Activated naive CD4-positive, alpha-beta T cell treated with anti-CD3 and anti-CD28 coated beads, Interleukin-2, amount 10 ng/mL, durations not matched to agents 7 days and 5 days (primary cell): Measurements from ENCODE around the gene C6orf89.
A peak's percentile ranks its signal among the peaks of the same experiment; 100 is the strongest.

Source experiments
- CTCF ChIA-PET: fragments of 350-600 bp; sonication (Branson Sonifier 250); formaldehyde crosslinking; loops from one replicate; lab custom pipeline; 2021; ENCODE audit warnings: antibody characterized with exemption; lab: Charles Lee
- DNase-seq: peaks from one replicate; pipeline ENCODE4 v3.0.0-alpha.2; 2020
- H3K27ac Mint-ChIP-seq: one replicate; pipeline ENCODE4 v1.8.0; 2021; ENCODE audit warnings: mild to moderate bottlenecking, moderate library complexity, mixed read lengths
- H3K27me3 Mint-ChIP-seq: one replicate; pipeline ENCODE4 v1.8.0; 2021; ENCODE audit warnings: mild to moderate bottlenecking, mixed read lengths
- H3K36me3 Mint-ChIP-seq: one replicate; pipeline ENCODE4 v1.8.0; 2021; ENCODE audit warnings: mixed read lengths
- H3K4me1 Mint-ChIP-seq: one replicate; pipeline ENCODE4 v1.8.0; 2021; ENCODE audit warnings: mixed read lengths
- H3K4me3 Mint-ChIP-seq: one replicate; pipeline ENCODE4 v1.8.0; 2021; ENCODE audit warnings: mild to moderate bottlenecking, moderate library complexity, mixed read lengths
- H3K9me3 Mint-ChIP-seq: one replicate; pipeline ENCODE4 v1.8.0; 2021; ENCODE audit warnings: mixed read lengths

Gene C6orf89

DNA sequence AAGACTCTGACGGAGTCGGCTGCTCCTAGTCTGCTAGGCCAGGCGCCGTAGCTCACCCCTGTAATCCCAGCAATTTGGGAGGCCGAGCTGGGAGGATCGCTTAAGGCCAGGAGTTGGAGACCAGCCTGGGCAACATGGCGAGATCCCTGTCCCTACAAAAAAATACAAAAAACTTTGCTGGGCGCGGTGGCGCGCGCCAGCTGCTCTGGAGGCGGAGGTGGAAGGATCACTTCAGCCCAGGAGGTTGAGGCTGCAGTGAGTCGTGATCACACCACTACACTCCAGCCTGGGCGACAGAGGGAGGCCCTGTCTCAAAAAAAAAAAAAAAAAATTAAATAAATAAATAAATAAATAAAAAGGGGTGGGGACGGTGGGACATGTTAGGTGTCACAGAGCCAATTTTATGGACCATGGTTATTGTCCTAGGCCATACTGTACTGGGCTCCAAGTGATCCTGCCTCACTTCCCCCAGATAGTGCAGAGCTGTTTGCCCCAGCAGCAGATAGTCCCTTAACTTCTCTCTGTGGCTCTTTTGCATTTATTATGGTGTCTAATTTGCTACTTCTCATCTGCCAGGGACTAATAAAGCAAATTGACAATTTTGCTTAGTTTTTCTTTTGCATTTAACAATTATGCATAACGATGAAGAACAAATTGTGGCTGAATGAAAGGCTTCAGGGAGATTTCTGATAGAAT, 74.0 kb downstream of the C6orf89 start:
- Mint-ChIP-seq H3K27me3 (peaks cover 35% of the 10 kb centered on the region), H3K4me3 (no peak overlapping the region), H3K9me3 (no peaks in the 10 kb centered on the region), H3K4me1 (peaks cover 67% of the 10 kb centered on the region), H3K27ac (no peak overlapping the region), H3K36me3 (no peaks in the 10 kb centered on the region)
- CTCF ChIA-PET, result interaction anchor here (1.3 kb wide), 1 partner anchor 46 kb away, joined by 3 read pairs; no protein-coding TSS in a partner anchor
- DNase-seq, result peak; percentile 10

DNA sequence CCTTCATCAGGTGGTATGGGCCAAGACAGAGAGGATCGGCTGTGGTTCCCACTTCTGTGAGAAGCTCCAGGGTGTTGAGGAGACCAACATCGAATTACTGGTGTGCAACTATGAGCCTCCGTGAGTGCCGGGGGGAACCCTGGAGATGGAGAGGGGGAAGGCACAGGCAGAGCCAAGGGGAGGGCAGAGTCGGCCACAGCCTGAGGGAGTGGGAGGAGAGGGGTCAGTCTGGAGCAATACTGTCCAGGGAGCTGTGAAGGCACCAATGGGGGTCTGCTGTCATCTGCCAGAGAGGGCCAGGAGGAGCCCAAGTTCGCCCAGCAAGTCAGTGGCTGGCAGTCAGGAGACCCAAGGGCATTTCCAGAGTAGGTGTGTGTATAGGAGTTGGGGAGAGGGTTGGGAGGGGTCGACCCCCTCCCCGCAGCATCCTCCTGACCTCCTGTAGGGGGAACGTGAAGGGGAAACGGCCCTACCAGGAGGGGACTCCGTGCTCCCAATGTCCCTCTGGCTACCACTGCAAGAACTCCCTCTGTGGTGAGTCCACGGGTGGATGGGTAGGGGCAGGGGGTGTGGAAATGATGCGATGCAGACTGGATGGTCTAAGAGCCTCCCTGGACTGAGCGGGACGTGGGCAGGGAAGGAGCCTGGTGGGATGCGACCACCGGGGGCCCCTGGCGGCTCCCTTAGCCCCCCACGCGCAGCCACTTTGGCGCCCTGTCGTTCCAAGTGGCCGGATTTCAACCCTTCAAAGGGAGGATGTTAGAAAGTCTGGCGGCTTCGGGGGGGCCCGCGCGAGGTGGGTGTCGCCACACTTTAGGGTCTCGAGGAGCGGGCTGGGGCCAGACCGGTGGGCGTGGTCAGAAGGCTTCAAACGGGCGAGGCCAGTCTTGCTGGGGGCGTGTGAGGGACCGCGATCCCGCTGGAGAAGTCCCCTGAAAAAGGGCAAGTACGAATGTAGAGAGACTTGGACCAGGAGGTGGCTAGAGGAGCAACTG, 76.0 kb downstream of the C6orf89 start:
- Mint-ChIP-seq H3K4me1 (peaks cover 58% of the 10 kb centered on the region), H3K27me3 (peaks cover 26% of the 10 kb centered on the region), H3K36me3 (peaks cover 8% of the 10 kb centered on the region), H3K4me3 (no peak overlapping the region), H3K27ac (no peak overlapping the region), H3K9me3 (no peaks in the 10 kb centered on the region)
- DNase-seq, result no peak
- CTCF ChIA-PET, result no interaction called here

DNA sequence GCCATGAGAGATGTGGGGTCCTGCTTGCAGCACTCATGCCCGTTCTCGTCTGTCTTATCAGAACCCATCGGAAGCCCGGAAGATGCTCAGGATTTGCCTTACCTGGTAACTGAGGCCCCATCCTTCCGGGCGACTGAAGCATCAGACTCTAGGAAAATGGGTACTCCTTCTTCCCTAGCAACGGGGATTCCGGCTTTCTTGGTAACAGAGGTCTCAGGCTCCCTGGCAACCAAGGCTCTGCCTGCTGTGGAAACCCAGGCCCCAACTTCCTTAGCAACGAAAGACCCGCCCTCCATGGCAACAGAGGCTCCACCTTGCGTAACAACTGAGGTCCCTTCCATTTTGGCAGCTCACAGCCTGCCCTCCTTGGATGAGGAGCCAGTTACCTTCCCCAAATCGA, 77.1 kb downstream of the C6orf89 start:
- CTCF ChIA-PET, result interaction anchor here (0.7 to 1.5 kb wide), 3 partner anchors 15 to 196 kb away, joined by 3 to 5 read pairs (median 4); partner anchors contain the start of gene C6orf89

DNA sequence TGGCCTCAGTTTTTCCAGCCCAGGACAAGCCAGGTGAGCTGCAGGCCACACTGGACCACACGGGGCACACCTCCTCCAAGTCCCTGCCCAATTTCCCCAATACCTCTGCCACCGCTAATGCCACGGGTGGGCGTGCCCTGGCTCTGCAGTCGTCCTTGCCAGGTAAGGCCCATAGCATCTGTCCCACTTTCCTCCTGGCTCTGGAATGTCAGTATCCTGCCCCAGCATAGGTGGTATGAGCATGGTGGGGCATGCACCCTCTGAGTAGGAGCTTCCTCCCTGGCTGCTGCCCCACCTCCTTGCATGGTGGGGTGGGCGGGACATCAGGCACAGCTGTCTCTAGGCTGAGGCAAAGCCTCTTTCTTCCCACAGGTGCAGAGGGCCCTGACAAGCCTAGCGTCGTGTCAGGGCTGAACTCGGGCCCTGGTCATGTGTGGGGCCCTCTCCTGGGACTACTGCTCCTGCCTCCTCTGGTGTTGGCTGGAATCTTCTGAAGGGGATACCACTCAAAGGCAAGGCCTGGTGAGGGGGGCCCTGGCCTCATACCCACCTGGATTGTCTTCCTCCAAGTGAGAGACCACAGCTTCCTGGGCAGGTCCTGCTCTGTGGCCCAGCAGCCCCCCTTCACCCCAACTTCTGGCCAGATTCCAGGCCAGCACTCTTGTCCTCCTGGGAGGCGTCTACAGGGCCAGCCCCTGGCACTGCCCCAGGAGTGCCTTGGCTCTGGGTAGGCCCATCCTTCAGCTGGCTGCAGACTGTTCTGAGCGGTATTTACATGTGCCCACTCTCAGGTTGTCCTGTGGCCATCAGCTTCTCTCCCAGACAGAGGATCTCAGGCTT, 77.9 kb downstream of the C6orf89 start:
- H3K9me3 Mint-ChIP-seq, result no peaks in the 10 kb centered on the region
- CTCF ChIA-PET, result interaction anchor here (0.7 to 1.5 kb wide), 3 partner anchors 16 to 197 kb away, joined by 3 to 5 read pairs (median 4); partner anchors contain the start of gene C6orf89
- H3K4me1 Mint-ChIP-seq, result peaks cover 57% of the 10 kb centered on the region
- H3K27ac Mint-ChIP-seq, result peak overlapping the region; percentile 78
- peak; percentile 65 for DNase-seq
- no peak overlapping the region for H3K4me3 Mint-ChIP-seq
- peaks cover 13% of the 10 kb centered on the region for H3K27me3 Mint-ChIP-seq
- H3K36me3 Mint-ChIP-seq, result peaks cover 23% of the 10 kb centered on the region

More for the DNA sequence above, 77.1 kb downstream of the C6orf89 start:
- Mint-ChIP-seq H3K27me3 (peaks cover 18% of the 10 kb centered on the region), H3K4me1 (peaks cover 57% of the 10 kb centered on the region), H3K27ac (peak overlapping the region; percentile 78), H3K36me3 (peaks cover 15% of the 10 kb centered on the region), H3K9me3 (no peaks in the 10 kb centered on the region), H3K4me3 (no peak overlapping the region)
- DNase-seq, result peak; percentile 89

DNA sequence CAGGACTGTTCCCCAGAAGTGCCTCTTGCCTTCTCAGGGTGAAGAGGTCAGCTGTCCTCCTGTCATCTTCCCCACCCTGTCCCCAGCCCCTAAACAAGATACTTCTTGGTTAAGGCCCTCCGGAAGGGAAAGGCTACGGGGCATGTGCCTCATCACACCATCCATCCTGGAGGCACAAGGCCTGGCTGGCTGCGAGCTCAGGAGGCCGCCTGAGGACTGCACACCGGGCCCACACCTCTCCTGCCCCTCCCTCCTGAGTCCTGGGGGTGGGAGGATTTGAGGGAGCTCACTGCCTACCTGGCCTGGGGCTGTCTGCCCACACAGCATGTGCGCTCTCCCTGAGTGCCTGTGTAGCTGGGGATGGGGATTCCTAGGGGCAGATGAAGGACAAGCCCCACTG, 78.6 kb downstream of the C6orf89 start:
- Mint-ChIP-seq H3K27ac (peak overlapping the region; percentile 9), H3K4me1 (peaks cover 57% of the 10 kb centered on the region), H3K27me3 (peaks cover 13% of the 10 kb centered on the region), H3K4me3 (no peak overlapping the region), H3K9me3 (no peaks in the 10 kb centered on the region), H3K36me3 (peaks cover 27% of the 10 kb centered on the region)
- peak; percentile 18 for DNase-seq
- CTCF ChIA-PET, result interaction anchor here (1.5 kb wide), 1 partner anchor 79 kb away, joined by 5 read pairs; the partner anchor contains the start of gene C6orf89

DNA sequence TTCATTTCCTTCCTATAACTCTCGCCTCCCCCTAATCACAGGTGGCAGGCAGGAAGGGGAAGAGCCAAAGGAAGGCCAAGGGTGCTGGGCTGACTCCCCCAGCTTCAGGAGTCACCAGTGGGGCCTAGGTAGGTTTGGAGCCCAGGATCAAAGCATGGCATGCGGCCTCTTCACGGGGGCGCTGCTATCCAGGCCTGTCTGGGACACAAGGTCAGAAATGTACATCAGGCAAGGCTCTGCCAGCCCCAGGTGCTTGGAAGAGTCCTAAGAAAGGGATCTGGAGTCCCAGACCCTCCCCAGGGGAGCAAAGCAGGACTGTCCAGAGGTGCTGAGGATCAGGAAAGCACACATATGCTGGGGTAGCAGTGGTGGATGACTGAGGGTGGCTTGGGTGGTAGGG, 79.2 kb downstream of the C6orf89 start:
- Mint-ChIP-seq H3K9me3 (no peaks in the 10 kb centered on the region), H3K27me3 (peaks cover 13% of the 10 kb centered on the region), H3K27ac (peak overlapping the region; percentile 9), H3K4me1 (peaks cover 56% of the 10 kb centered on the region), H3K4me3 (no peak overlapping the region), H3K36me3 (peaks cover 30% of the 10 kb centered on the region)
- peak; percentile 18 for DNase-seq
- CTCF ChIA-PET, result no interaction called here

DNA sequence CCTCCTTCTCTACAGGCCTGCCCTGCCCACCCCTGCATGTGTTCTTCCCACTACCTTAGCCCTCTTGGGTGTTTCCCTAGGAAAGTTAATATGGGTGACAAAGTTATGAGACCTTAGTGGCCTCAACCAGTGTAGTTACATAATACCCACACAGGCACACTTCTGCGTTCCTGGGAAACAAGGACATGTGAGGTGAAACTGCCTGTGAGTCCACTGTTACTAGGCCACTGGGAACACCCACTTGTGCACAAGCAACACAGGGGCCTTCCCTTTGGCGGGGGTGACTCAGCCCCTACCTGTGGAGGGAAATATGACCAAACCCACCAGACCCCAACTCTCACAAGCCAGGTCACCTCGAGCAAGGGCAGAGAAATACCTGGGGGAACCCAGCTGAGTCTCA, 81.5 kb downstream of the C6orf89 start:
- no peak for DNase-seq
- no peak overlapping the region for H3K4me3 Mint-ChIP-seq
- H3K9me3 Mint-ChIP-seq, result no peaks in the 10 kb centered on the region
- H3K27ac Mint-ChIP-seq, result no peak overlapping the region
- H3K27me3 Mint-ChIP-seq, result peaks cover 2% of the 10 kb centered on the region
- CTCF ChIA-PET, result interaction anchor here (1.4 kb wide), 1 partner anchor 12 kb away, joined by 3 read pairs; no protein-coding TSS in a partner anchor
- peaks cover 47% of the 10 kb centered on the region for H3K36me3 Mint-ChIP-seq
- peaks cover 35% of the 10 kb centered on the region for H3K4me1 Mint-ChIP-seq

DNA sequence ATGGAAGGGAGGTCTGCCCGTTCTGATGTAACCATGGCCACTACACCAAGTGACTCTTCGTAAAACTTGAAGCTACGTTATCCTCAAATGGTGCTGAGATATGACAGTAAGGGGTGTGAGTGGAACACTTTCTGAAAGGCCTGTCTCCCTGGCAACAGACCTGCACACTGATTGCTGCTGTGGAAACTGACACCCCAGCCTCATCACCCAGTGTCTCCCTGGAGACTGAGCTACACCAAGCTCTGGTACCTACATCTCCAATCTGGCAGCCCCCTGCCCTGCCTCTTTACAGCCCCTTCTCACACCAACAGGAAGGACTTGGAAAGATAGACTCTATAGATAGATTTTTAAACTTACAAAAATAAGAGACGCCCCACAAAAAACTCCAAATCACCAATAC, 82.0 kb downstream of the C6orf89 start:
- H3K36me3 Mint-ChIP-seq, result peaks cover 52% of the 10 kb centered on the region
- no peaks in the 10 kb centered on the region for H3K9me3 Mint-ChIP-seq
- peaks cover 30% of the 10 kb centered on the region for H3K4me1 Mint-ChIP-seq
- CTCF ChIA-PET, result interaction anchor here (1.4 kb wide), 1 partner anchor 11 kb away, joined by 3 read pairs; no protein-coding TSS in a partner anchor
- no peaks in the 10 kb centered on the region for H3K27me3 Mint-ChIP-seq
- H3K27ac Mint-ChIP-seq, result no peak overlapping the region
- DNase-seq, result no peak
- H3K4me3 Mint-ChIP-seq, result no peak overlapping the region

DNA sequence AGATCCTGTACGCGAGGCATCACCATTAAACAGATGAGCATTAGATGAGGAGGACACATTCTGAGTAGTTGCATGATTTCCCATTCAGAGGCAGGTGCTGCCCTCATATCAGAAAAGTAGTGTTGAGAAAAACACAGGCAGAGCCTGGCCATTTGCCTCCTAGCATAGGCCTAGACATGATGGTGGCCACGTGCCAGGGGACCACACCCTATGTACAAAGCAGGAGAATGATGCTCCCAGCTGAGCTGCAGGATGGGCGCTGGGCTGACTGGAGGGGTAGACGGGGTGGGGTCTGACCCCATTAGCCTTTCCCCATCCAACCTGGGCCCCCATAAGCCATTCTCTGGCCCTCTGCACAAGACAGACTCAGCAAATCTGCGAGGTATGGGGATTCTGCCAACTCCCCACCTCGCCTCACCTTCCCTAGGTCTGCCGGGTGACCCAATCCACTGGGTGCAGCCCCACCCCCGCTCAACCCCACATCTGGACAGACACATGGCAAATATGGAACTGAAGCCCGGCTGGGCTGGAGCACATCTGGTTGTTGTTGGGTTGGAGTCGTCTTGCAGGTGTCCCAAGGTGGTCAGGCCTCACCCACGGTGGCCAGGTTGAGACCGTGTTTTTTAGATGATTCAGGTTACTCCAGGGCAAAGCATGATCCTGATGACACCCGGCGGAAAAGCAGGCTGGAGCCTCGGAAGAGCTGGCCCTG, 82.7 kb downstream of the C6orf89 start:
- DNase-seq, result no peak
- CTCF ChIA-PET, result no interaction called here
- Mint-ChIP-seq H3K27ac (no peak overlapping the region), H3K4me1 (peaks cover 24% of the 10 kb centered on the region), H3K36me3 (peaks cover 57% of the 10 kb centered on the region), H3K9me3 (no peaks in the 10 kb centered on the region), H3K27me3 (no peaks in the 10 kb centered on the region), H3K4me3 (no peak overlapping the region)

DNA sequence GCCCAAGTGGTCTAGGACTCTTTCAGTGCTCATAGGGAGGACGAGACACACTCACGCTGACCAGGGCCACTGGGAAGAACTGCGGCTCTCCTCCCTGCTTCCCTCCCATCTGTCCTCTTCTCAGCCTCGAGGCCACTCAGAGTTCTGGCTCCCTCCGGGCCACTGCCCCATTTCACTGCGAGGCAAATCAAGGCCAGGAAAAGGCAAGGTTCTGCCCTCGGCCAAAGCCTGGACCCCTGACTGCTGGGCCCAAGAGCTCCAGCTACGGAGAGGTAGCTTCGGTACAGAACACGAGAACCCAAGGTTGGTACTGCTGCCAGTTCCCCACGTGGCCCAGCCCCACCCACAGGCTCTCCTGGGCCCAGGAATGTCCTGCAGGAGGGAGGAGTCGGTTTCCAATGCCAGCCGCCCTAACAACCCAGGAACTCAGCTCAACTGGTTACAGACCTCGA, 83.5 kb downstream of the C6orf89 start:
- no peaks in the 10 kb centered on the region for H3K9me3 Mint-ChIP-seq
- H3K27ac Mint-ChIP-seq, result no peak overlapping the region
- peaks cover 64% of the 10 kb centered on the region for H3K36me3 Mint-ChIP-seq
- no peaks in the 10 kb centered on the region for H3K27me3 Mint-ChIP-seq
- no peak for DNase-seq
- H3K4me1 Mint-ChIP-seq, result peaks cover 15% of the 10 kb centered on the region
- CTCF ChIA-PET, result no interaction called here
- H3K4me3 Mint-ChIP-seq, result no peak overlapping the region

DNA sequence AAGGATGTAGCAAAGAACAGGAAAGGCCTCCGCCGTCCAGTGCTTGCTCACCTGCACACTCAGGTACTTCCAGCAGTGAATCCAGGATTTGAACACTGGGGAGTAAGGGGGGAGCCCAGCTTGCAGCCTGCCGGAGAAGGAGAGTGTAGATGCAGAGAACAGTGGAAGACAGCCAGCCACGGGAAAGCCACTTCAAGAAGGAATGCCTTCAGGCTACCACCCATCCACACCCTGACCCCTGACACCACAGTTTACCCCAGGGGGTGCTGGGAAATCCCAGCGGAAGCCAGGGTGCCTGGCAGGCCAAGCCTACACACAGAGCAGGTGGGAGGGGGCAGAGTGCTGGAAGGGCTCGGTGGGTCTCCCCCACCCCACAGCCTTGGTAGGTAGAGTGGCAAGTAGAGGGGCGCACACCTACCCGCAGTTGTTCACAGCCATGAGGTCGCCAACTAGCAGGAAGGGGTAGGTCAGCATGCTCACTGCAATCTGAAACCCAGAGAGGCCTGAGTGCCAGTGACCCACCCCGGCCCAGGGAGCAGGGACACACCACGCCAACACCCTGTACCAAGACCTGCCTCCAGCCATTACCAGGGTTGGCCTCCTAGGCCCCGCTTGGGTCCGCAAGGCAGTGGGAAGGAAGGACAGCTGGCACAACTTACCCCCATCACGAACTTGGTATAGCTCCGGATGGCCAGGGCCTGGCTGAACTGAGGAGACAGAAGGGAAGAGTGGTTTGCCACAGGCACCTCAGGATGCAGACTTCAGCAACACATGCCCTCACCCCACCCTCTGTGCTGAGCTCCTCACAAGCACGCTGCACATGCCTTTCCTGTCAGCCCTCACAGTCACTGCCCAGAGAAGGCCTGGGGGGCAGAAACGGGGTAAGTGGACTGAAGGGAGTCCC, 84.5 kb downstream of the C6orf89 start:
- Mint-ChIP-seq H3K4me3 (no peak overlapping the region), H3K36me3 (peaks cover 70% of the 10 kb centered on the region), H3K9me3 (no peaks in the 10 kb centered on the region), H3K4me1 (peaks cover 6% of the 10 kb centered on the region), H3K27me3 (no peaks in the 10 kb centered on the region), H3K27ac (no peak overlapping the region)
- DNase-seq, result no peak
- CTCF ChIA-PET, result interaction anchor here (1.3 to 1.4 kb wide), 2 partner anchors 9 to 11 kb away, joined by 3 read pairs; no protein-coding TSS in a partner anchor
